Upper lobe of right lung (tissue), 1 donor: ENCODE results near the gene LRRN2. TPM values are rescaled to one million over a fixed set of nuclear protein-coding genes. Genes with fewer than 3 reads are reported as not detected.
A peak's percentile ranks its signal among the peaks of the same experiment; 100 is the strongest.

Source experiments
- ATAC-seq: fragments of 200-7000 bp; cut with Tn5 transposase; one replicate; pipeline ENCODE4 v1.9.1; 2020; ENCODE audit warnings: mild to moderate bottlenecking, moderate library complexity
- DNase-seq: peaks from one replicate; pipeline ENCODE4 v3.0.0-alpha.2; 2020
- H3K27ac ChIP-seq: fragments of 200-600 bp; one replicate; pipeline ENCODE4 v1.8.0; 2022
- H3K27me3 ChIP-seq: fragments of 200-600 bp; one replicate; pipeline ENCODE4 v1.8.0; 2022; ENCODE audit warnings: mild to moderate bottlenecking
- H3K36me3 ChIP-seq: fragments of 200-600 bp; one replicate; pipeline ENCODE4 v1.8.0; 2022
- H3K4me1 ChIP-seq: fragments of 200-600 bp; one replicate; pipeline ENCODE4 v1.8.0; 2022
- H3K4me3 ChIP-seq: fragments of 200-600 bp; one replicate; pipeline ENCODE4 v1.8.0; 2022; ENCODE audit warnings: mild to moderate bottlenecking
- H3K9me3 ChIP-seq: fragments of 200-600 bp; one replicate; pipeline ENCODE4 v1.8.0; 2022
- CTCF ChIP-seq: fragments of 200-600 bp; IDR thresholded peaks from one replicate; pipeline ENCODE4 v1.8.0; 2022; ENCODE audit warnings: antibody characterized with exemption
- intact Hi-C: fragments of 100-400 bp; cut with DNase I; formaldehyde crosslinking; loops from one replicate; pipeline ENCODE4 v1.11.0; 2022
- total RNA-seq: library from RNA; stranded (reverse); fragmentation: NEBNext Ultra II Directional; extraction: Animal tissue kit (Norgen Biotek cat#: 25700); gene quantifications from one replicate; pipeline ENCODE4 v1.2.1, GENCODE V29; 2021
- donor health status: DM: no; HTN: yes; CAD: no; lungs with severe emphysema.

LRRN2 gene
- total RNA-seq, 1 donor from 2014 or later = 3.2 TPM

GRCh38 chr1:204647114-204647804 is 38.3 kb downstream of the LRRN2 start:
- ATAC-seq (peak; percentile 55), DNase-seq (no peak)
- Histone ChIP-seq H3K36me3 (no peaks in the 10 kb centered on the region), H3K27me3 (no peaks in the 10 kb centered on the region), H3K27ac (no peak overlapping the region), H3K4me1 (no peaks in the 10 kb centered on the region), H3K4me3 (no peak overlapping the region), H3K9me3 (no peaks in the 10 kb centered on the region)
- intact Hi-C loops = no loop called here
- no peak for TF ChIP-seq CTCF

- Histone ChIP-seq H3K4me1 (no peaks in the 10 kb centered on the region), H3K9me3 (no peaks in the 10 kb centered on the region), H3K36me3 (no peaks in the 10 kb centered on the region), H3K4me3 (no peak overlapping the region), H3K27ac (no peak overlapping the region), H3K27me3 (no peaks in the 10 kb centered on the region)
- no peak for TF ChIP-seq CTCF
- no peak for DNase-seq
- no peak for ATAC-seq
- intact Hi-C loops = no loop called here
Measured at GRCh38 chr1:204645666-204646065, 39.9 kb downstream of the LRRN2 start.

GRCh38 chr1:204645251-204645650 is 40.3 kb downstream of the LRRN2 start:
- no peak overlapping the region for H3K4me3 ChIP-seq
- H3K36me3 ChIP-seq = no peaks in the 10 kb centered on the region
- H3K27me3 ChIP-seq = no peaks in the 10 kb centered on the region
- H3K4me1 ChIP-seq = no peaks in the 10 kb centered on the region
- no peak overlapping the region for H3K27ac ChIP-seq
- H3K9me3 ChIP-seq = no peaks in the 10 kb centered on the region
- ATAC-seq (no peak), DNase-seq (no peak)
- intact Hi-C loops = no loop called here
- no peak for TF ChIP-seq CTCF

- Histone ChIP-seq H3K36me3 (no peaks in the 10 kb centered on the region), H3K4me3 (no peak overlapping the region), H3K9me3 (no peaks in the 10 kb centered on the region), H3K4me1 (no peaks in the 10 kb centered on the region), H3K27ac (no peak overlapping the region), H3K27me3 (no peaks in the 10 kb centered on the region)
- ATAC-seq (no peak), DNase-seq (no peak)
- intact Hi-C loops = no loop called here
- TF ChIP-seq CTCF = no peak
Measured at GRCh38 chr1:204643503-204643902, 42.0 kb downstream of the LRRN2 start.

GRCh38 chr1:204641936-204642335 is 43.6 kb downstream of the LRRN2 start:
- Histone ChIP-seq H3K4me1 (no peaks in the 10 kb centered on the region), H3K36me3 (no peaks in the 10 kb centered on the region), H3K27ac (no peak overlapping the region), H3K9me3 (no peaks in the 10 kb centered on the region), H3K4me3 (no peak overlapping the region), H3K27me3 (no peaks in the 10 kb centered on the region)
- DNase-seq (no peak), ATAC-seq (no peak)
- intact Hi-C loops = no loop called here
- no peak for TF ChIP-seq CTCF

- Histone ChIP-seq H3K27ac (no peak overlapping the region), H3K27me3 (no peaks in the 10 kb centered on the region), H3K9me3 (no peaks in the 10 kb centered on the region), H3K4me1 (no peaks in the 10 kb centered on the region), H3K36me3 (no peaks in the 10 kb centered on the region), H3K4me3 (no peak overlapping the region)
- DNase-seq (no peak), ATAC-seq (no peak)
- intact Hi-C loops = no loop called here
- no peak for TF ChIP-seq CTCF
Measured at GRCh38 chr1:204641455-204641854, 44.1 kb downstream of the LRRN2 start.
